Mesenchymal stem cell (in vitro differentiated cells and primary cell): ENCODE data around the gene MTO1.

Experiments
- DNase-seq: peaks from one replicate; pipeline ENCODE4 v3.0.0-alpha.2; 2013
- H2AFZ ChIP-seq: one replicate; pipeline ENCODE4 v1.6.1; 2013; ENCODE audit warnings: low read depth, mild to moderate bottlenecking, control low read depth, inconsistent platforms, low read length, moderate library complexity
- H2AK5ac ChIP-seq: 2 replicates; pipeline ENCODE4 v1.6.1; 2013; ENCODE audit warnings: low read length, moderate library complexity, mild to moderate bottlenecking, inconsistent platforms; ENCODE audit not compliant: severe bottlenecking
- H2BK120ac ChIP-seq: one replicate; pipeline ENCODE4 v1.6.1; 2013; ENCODE audit warnings: low read depth, mild to moderate bottlenecking, inconsistent platforms, low read length, moderate library complexity
- H2BK12ac ChIP-seq, 2 experiments: one replicate each; pipeline ENCODE4 v1.6.1; 2013; ENCODE audit warnings: inconsistent platforms in 2 of 2, low read length in 2 of 2, mild to moderate bottlenecking in 2 of 2, moderate library complexity in 2 of 2, control low read depth in 1 of 2
- H2BK15ac ChIP-seq: one replicate; pipeline ENCODE4 v1.6.1; 2013; ENCODE audit warnings: mild to moderate bottlenecking, low read depth, inconsistent platforms; ENCODE audit not compliant: poor library complexity, severe bottlenecking
- H2BK5ac ChIP-seq: 2 replicates; pipeline ENCODE4 v1.6.1; 2013; ENCODE audit warnings: low read depth, mild to moderate bottlenecking, low read length, control low read depth, inconsistent platforms; ENCODE audit not compliant: poor library complexity, severe bottlenecking
- H3K14ac ChIP-seq, 2 experiments: one replicate each; pipeline ENCODE4 v1.6.1; 2013; ENCODE audit warnings: inconsistent platforms in 2 of 2, low read length in 2 of 2, control low read depth in 1 of 2, mild to moderate bottlenecking in 1 of 2, moderate library complexity in 1 of 2
- H3K18ac ChIP-seq, 2 experiments: one replicate each; pipeline ENCODE4 v1.6.1; 2013; ENCODE audit warnings: inconsistent platforms in 2 of 2, low read length in 2 of 2, control low read depth in 1 of 2, low read depth in 1 of 2, mild to moderate bottlenecking in 1 of 2
- H3K23ac ChIP-seq, 2 experiments: one replicate each; pipeline ENCODE4 v1.6.1; 2013; ENCODE audit warnings: inconsistent platforms in 2 of 2, low read length in 2 of 2, mild to moderate bottlenecking in 2 of 2, moderate library complexity in 2 of 2, control low read depth in 1 of 2
- H3K27ac ChIP-seq: 2 replicates; pipeline ENCODE4 v1.5.1; 2013; ENCODE audit warnings: mild to moderate bottlenecking, moderate library complexity, low read length, control low read depth, inconsistent platforms; ENCODE audit not compliant: poor library complexity, severe bottlenecking
- H3K27me3 ChIP-seq, 2 experiments: 2 replicates each; pipeline versions ENCODE4 v1.6.1 to v1.7.0; 2013; ENCODE audit warnings: low read length in 2 of 2, mild to moderate bottlenecking in 2 of 2, moderate library complexity in 2 of 2, control low read depth in 1 of 2, inconsistent platforms in 1 of 2; ENCODE audit not compliant: control insufficient read depth in 1 of 2, insufficient read depth in 1 of 2
- H3K36me3 ChIP-seq, 2 experiments: 2 replicates each; pipeline versions ENCODE4 v1.6.1 to v1.7.0; 2013; ENCODE audit warnings: low read length in 2 of 2, control low read depth in 1 of 2, inconsistent platforms in 1 of 2, low read depth in 1 of 2, mild to moderate bottlenecking in 1 of 2; ENCODE audit not compliant: insufficient read depth in 2 of 2, control insufficient read depth in 1 of 2
- H3K4ac ChIP-seq, 2 experiments: one replicate each; pipeline ENCODE4 v1.6.1; 2013; ENCODE audit warnings: inconsistent platforms in 2 of 2, low read length in 2 of 2, mild to moderate bottlenecking in 2 of 2, moderate library complexity in 2 of 2, control low read depth in 1 of 2, low read depth in 1 of 2
- H3K4me1 ChIP-seq: 2 replicates; pipeline ENCODE4 v1.6.1; 2013; ENCODE audit warnings: low read depth, low read length, control low read depth; ENCODE audit not compliant: control insufficient read depth, insufficient read depth
- H3K4me2 ChIP-seq: 2 replicates; pipeline ENCODE4 v1.6.1; 2013; ENCODE audit warnings: low read length, mild to moderate bottlenecking, inconsistent platforms; ENCODE audit not compliant: poor library complexity, severe bottlenecking
- H3K4me3 ChIP-seq, 2 experiments: 2 replicates each; pipeline versions ENCODE4 v1.5.1 to v1.7.0; 2013; ENCODE audit warnings: low read length in 2 of 2, mild to moderate bottlenecking in 2 of 2, control low read depth in 1 of 2, low read depth in 1 of 2; ENCODE audit not compliant: insufficient read depth in 1 of 2
- H3K79me1 ChIP-seq: replicated peaks from 2 replicates; pipeline ENCODE4 v1.6.1; 2013; ENCODE audit warnings: mild to moderate bottlenecking, control low read depth, low read length, inconsistent platforms; ENCODE audit not compliant: poor library complexity, severe bottlenecking
- H3K9ac ChIP-seq: 2 replicates; pipeline ENCODE4 v1.7.0; 2013; ENCODE audit warnings: mild to moderate bottlenecking, low read length, moderate library complexity
- H3K9me3 ChIP-seq: 2 replicates; pipeline ENCODE4 v1.7.0; 2013; ENCODE audit warnings: mild to moderate bottlenecking, low read length; ENCODE audit not compliant: control insufficient read depth
- H4K8ac ChIP-seq: one replicate; pipeline ENCODE4 v1.6.1; 2013; ENCODE audit warnings: inconsistent platforms, mild to moderate bottlenecking, low read length, moderate library complexity
- H4K91ac ChIP-seq: one replicate; pipeline ENCODE4 v1.6.1; 2013; ENCODE audit warnings: mild to moderate bottlenecking, low read length, inconsistent platforms
- WGBS: methylation state at CpG from one replicate; pipeline ENCODE4 v1.1.7; 2013; ENCODE audit warnings: mixed read lengths; 5-methylcytosine and 5-hydroxymethylcytosine counted together

Gene MTO1

DNA sequence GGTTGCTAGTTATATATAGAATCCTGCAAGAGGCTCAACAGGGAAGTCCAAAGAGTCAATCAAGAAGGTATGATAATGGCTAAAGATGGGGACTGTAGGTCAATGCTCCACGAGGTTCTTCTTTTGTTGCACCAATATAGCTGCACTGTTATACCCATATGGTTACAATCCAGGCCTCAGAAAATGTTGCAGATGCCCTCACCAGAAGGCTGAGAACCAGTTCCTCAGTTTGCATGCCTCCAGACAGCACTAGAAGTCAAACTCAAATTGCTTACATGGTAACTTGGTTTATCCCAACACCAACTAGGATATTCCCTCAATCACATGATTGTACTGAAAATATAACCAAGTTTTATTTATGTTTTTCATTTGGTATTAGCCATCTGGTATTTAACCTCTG is 47.2 kb downstream of the MTO1 start:
- no peak overlapping the region for H3K4me2 ChIP-seq
- H3K23ac ChIP-seq: no peak overlapping the region
- H3K9ac ChIP-seq: no peak overlapping the region
- WGBS: 94% methylated on average over 1 of the region's 1 CpG
- H3K27ac ChIP-seq: no peak overlapping the region
- no peak overlapping the region for H2BK5ac ChIP-seq
- H3K79me1 ChIP-seq: no peaks in the 10 kb centered on the region
- no peak overlapping the region for H2AK5ac ChIP-seq
- peaks cover 5 to 12% of the 10 kb centered on the region in 2 experiments for H3K36me3 ChIP-seq
- no peak overlapping the region for H3K4me3 ChIP-seq
- H2BK15ac ChIP-seq: no peak overlapping the region
- H4K91ac ChIP-seq: no peak overlapping the region
- no peak overlapping the region for H2BK120ac ChIP-seq
- H3K9me3 ChIP-seq: no peaks in the 10 kb centered on the region
- no peaks in the 10 kb centered on the region for H3K4me1 ChIP-seq
- H2AFZ ChIP-seq: no peak overlapping the region
- H3K27me3 ChIP-seq: no peaks in the 10 kb centered on the region
- H3K18ac ChIP-seq: no peak overlapping the region
- no peak overlapping the region for H2BK12ac ChIP-seq
- no peak for DNase-seq
- no peak overlapping the region for H4K8ac ChIP-seq
- H3K14ac ChIP-seq: no peak overlapping the region
- no peak overlapping the region for H3K4ac ChIP-seq

DNA sequence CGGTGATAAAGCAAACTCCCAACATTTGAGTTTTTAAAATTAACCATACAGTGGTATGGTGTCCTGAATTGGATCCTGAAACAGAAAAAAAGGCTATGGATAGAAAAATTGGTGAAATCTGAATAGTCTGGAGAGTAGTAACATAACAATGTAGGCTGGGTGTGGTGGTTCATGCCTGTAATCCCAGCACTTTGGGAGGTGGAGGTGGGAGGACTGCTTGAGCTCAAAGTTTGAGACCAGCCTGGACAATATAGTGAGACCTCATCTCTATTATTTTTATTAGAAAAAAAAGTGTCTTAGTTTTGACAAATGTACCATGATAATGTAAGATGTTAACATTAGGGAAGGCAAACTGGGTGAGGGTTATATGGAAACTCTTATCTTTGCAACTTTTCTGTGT is 48.3 kb downstream of the MTO1 start:
- no peak overlapping the region for H2BK120ac ChIP-seq
- H3K27me3 ChIP-seq: no peaks in the 10 kb centered on the region
- H2AFZ ChIP-seq: no peak overlapping the region
- no peak overlapping the region for H2BK5ac ChIP-seq
- no peak overlapping the region for H3K18ac ChIP-seq
- H3K4ac ChIP-seq: no peak overlapping the region
- no peaks in the 10 kb centered on the region for H3K9me3 ChIP-seq
- no peaks in the 10 kb centered on the region for H3K79me1 ChIP-seq
- H3K9ac ChIP-seq: no peak overlapping the region
- H2AK5ac ChIP-seq: no peak overlapping the region
- H3K4me2 ChIP-seq: no peak overlapping the region
- no peak overlapping the region for H3K27ac ChIP-seq
- no peak overlapping the region for H4K91ac ChIP-seq
- H3K36me3 ChIP-seq: peaks cover 4 to 7% of the 10 kb centered on the region in 2 experiments
- H3K23ac ChIP-seq: no peak overlapping the region
- no peak overlapping the region for H3K4me3 ChIP-seq
- no peak overlapping the region for H4K8ac ChIP-seq
- H3K4me1 ChIP-seq: no peaks in the 10 kb centered on the region
- H3K14ac ChIP-seq: no peak overlapping the region
- no peak overlapping the region for H2BK12ac ChIP-seq
- DNase-seq: no peak
- WGBS: no CpG with 5 or more reads among the region's 1 CpG
- H2BK15ac ChIP-seq: no peak overlapping the region

DNA sequence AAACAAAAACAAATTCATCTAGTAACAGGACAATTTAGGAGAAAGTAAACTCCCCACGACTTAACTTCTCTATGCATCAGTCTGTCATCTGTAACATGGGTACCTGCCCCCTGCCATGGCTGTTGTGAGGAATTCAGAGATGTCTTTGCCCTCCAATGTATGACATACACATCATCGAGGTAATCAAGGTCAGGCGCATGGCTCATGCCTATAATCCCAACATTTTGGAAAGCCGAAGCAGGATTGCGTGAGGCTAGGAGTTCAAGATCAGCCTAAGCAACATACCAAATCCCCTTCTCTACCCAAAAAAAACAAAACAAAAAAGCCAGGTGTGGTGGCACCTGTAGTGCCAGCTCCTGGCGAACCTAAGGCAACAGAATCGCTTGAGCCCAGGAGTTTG is 50.3 kb downstream of the MTO1 start:
- H3K4me3 ChIP-seq: no peak overlapping the region
- 95% methylated on average over 7 of the region's 7 CpGs for WGBS

DNA sequence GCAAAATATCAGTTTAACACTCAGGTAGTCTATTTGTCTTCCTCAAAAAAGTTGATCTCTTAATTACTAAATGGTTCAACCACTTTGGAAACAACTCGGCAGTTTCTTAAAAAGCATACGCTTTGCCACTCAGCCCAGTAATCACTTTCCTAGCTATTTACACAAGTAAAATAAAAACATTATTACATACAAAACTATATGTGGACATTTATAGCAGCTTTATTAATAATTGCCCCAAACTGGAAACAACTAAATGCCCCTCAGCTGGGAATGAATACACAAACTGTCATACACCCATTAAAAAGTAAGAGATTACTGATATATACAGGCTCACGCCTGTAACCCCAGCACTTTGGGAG is 51.9 kb downstream of the MTO1 start:
- no peak overlapping the region for H3K4ac ChIP-seq
- no peak overlapping the region for H2BK12ac ChIP-seq
- H4K91ac ChIP-seq: no peak overlapping the region
- no peak overlapping the region for H2BK15ac ChIP-seq
- no peak overlapping the region for H3K23ac ChIP-seq
- H2BK5ac ChIP-seq: no peak overlapping the region
- no peak overlapping the region for H3K4me2 ChIP-seq
- no peak overlapping the region for H3K14ac ChIP-seq
- WGBS: 94% methylated on average over 3 of the region's 3 CpGs
- no peaks in the 10 kb centered on the region for H3K79me1 ChIP-seq
- no peak overlapping the region for H3K18ac ChIP-seq
- no peaks in the 10 kb centered on the region for H3K27me3 ChIP-seq
- H3K36me3 ChIP-seq: peaks cover 12 to 37% of the 10 kb centered on the region in 2 experiments
- no peak overlapping the region for H2AFZ ChIP-seq
- no peak overlapping the region for H2AK5ac ChIP-seq
- H3K27ac ChIP-seq: no peak overlapping the region
- H3K4me1 ChIP-seq: no peaks in the 10 kb centered on the region
- DNase-seq: peak; percentile 48
- H3K9me3 ChIP-seq: no peaks in the 10 kb centered on the region
- H3K4me3 ChIP-seq: no peak overlapping the region
- H2BK120ac ChIP-seq: no peak overlapping the region
- no peak overlapping the region for H4K8ac ChIP-seq
- H3K9ac ChIP-seq: no peak overlapping the region

More for the DNA sequence above, 50.3 kb downstream of the MTO1 start:
- Histone ChIP-seq H3K79me1 (no peaks in the 10 kb centered on the region), H3K27me3 (no peaks in the 10 kb centered on the region), H4K8ac (no peak overlapping the region), H3K4me2 (no peak overlapping the region), H3K4me1 (no peaks in the 10 kb centered on the region), H2BK12ac (no peak overlapping the region), H3K36me3 (peaks cover 12 to 22% of the 10 kb centered on the region in 2 experiments), H3K18ac (no peak overlapping the region), H2AFZ (no peak overlapping the region), H2BK15ac (no peak overlapping the region), H2BK5ac (no peak overlapping the region), H2BK120ac (no peak overlapping the region), H3K23ac (no peak overlapping the region), H3K9me3 (no peaks in the 10 kb centered on the region), H3K4ac (no peak overlapping the region), H4K91ac (no peak overlapping the region), H3K9ac (no peak overlapping the region), H3K27ac (no peak overlapping the region), H2AK5ac (no peak overlapping the region), H3K14ac (no peak overlapping the region)
- DNase-seq: peak; percentile 41
